T-helper 17 cell (primary cell): ENCODE measurements around the gene MEP1A. TPM values are rescaled to one million over a fixed set of nuclear protein-coding genes. Genes with fewer than 3 reads are reported as not detected.
"Not testable (repeated sequence)": the region's sequence is repeated elsewhere in the genome, so short reads cannot be mapped to it uniquely, and the experiment has no call there.

ENCODE experiments used
- ATAC-seq: fragments of 150-1000 bp; cut with Tn5 transposase; 2 replicates; pipeline ENCODE4 v1.10.0; 2021; ENCODE audit warnings: mild to moderate bottlenecking, moderate library complexity
- DNase-seq, 3 donors: peaks; one replicate each; pipeline versions ENCODE4 v3.0.0 to v3.0.0-alpha.2; 2020 to 2021
- H3K9me3 ChIP-seq: one replicate; pipeline ENCODE4 v1.7.0; 2013; ENCODE audit warnings: low read length, mild to moderate bottlenecking; ENCODE audit not compliant: control insufficient read depth, poor library complexity, severe bottlenecking
- H3K27ac Mint-ChIP-seq: one replicate; pipeline ENCODE4 v1.8.0; 2022; ENCODE audit warnings: mild to moderate bottlenecking, moderate library complexity, mixed read lengths
- H3K27me3 Mint-ChIP-seq: one replicate; pipeline ENCODE4 v1.8.0; 2022; ENCODE audit warnings: mixed read lengths
- H3K36me3 Mint-ChIP-seq: one replicate; pipeline ENCODE4 v1.8.0; 2022; ENCODE audit warnings: low read depth, mixed read lengths
- H3K4me1 Mint-ChIP-seq: one replicate; pipeline ENCODE4 v1.8.0; 2022; ENCODE audit warnings: mild to moderate bottlenecking, mixed read lengths
- H3K4me3 Mint-ChIP-seq: one replicate; pipeline ENCODE4 v1.8.0; 2022; ENCODE audit warnings: mild to moderate bottlenecking, moderate library complexity, mixed read lengths
- total RNA-seq, 4 donors: library from RNA in 2 of 4; stranded (reverse) in 2 of 4; gene quantifications; one replicate each; pipeline ENCODE4 v1.2.3 and lab custom pipeline; 2022 to 2026

Gene MEP1A
- total RNA-seq, 2 donors from 2014 or later: not detected

DNA sequence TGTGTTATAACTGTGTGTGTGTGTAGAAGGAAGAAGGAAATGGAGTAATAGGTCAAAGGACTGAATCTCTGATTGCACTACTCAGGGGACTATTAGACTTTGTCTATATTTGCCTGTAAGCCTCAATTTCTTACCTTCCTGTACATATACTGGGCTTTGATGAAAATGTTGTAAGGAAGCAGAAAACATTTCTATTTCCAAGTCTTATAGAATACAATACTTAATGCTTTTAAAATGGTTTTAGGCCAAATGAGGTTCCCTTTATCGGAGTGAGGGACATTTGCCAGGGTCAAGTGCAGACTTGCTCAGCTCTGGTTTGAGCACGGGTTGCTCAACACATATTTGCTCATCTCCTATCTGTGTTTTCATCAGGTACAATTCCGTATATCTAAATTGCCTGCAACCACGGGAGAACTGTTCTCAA is 28.3 kb downstream of the MEP1A start:
- no peak overlapping the region for H3K4me3 Mint-ChIP-seq
- no peaks in the 10 kb centered on the region for H3K9me3 ChIP-seq
- no peaks in the 10 kb centered on the region for H3K4me1 Mint-ChIP-seq
- no peak overlapping the region for H3K27ac Mint-ChIP-seq
- no peak for ATAC-seq
- no peak for DNase-seq
- H3K27me3 Mint-ChIP-seq: peaks cover 36% of the 10 kb centered on the region
- H3K36me3 Mint-ChIP-seq: no peaks in the 10 kb centered on the region

DNA sequence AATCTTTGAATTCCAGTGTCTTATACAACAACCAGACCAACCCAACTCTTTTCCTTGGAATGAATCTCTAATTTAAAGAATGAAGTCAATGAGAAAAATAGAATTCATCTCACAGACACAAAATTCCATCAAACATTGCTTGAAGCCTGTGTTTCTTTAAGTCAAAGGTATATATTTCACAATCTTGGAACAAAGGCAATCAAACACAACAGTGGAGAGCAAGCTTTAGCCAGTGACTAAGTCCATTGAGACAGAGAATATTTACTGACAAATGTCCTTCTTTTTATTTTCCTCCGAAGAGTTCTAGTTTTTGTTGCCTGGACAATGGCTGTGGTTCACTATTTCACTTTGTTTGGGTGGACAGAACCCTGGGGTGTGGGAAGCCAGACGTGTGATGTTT is 35.8 kb downstream of the MEP1A start:
- peaks cover 33% of the 10 kb centered on the region for H3K27me3 Mint-ChIP-seq

DNA sequence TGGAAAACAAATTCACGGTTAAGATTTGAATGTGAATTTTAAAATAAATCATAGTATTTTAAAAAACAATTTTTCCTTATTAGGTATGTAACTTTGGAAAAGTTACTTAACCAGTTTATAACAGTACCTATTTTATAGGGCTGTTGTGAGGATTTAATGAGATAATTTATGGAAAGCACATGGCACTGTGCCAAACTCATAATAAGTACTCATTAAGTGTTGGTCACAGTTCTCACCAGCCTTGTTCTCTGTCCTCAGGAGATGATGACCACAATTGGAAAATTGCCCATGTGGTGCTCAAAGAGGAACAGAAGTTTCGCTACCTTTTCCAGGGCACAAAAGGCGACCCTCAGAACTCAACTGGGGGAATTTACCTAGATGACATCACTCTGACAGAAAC is 39.6 kb downstream of the MEP1A start:
- H3K27me3 Mint-ChIP-seq: peaks cover 44% of the 10 kb centered on the region
- no peaks in the 10 kb centered on the region for H3K4me1 Mint-ChIP-seq
- no peak for ATAC-seq
- DNase-seq: no peak
- no peaks in the 10 kb centered on the region for H3K36me3 Mint-ChIP-seq
- H3K9me3 ChIP-seq: no peaks in the 10 kb centered on the region
- H3K4me3 Mint-ChIP-seq: no peak overlapping the region
- no peak overlapping the region for H3K27ac Mint-ChIP-seq

More for the DNA sequence above, 35.8 kb downstream of the MEP1A start:
- Mint-ChIP-seq H3K4me1 (no peaks in the 10 kb centered on the region), H3K27ac (no peak overlapping the region), H3K36me3 (no peaks in the 10 kb centered on the region), H3K4me3 (no peak overlapping the region)
- DNase-seq (no peak), ATAC-seq (no peak)
- no peaks in the 10 kb centered on the region for H3K9me3 ChIP-seq

DNA sequence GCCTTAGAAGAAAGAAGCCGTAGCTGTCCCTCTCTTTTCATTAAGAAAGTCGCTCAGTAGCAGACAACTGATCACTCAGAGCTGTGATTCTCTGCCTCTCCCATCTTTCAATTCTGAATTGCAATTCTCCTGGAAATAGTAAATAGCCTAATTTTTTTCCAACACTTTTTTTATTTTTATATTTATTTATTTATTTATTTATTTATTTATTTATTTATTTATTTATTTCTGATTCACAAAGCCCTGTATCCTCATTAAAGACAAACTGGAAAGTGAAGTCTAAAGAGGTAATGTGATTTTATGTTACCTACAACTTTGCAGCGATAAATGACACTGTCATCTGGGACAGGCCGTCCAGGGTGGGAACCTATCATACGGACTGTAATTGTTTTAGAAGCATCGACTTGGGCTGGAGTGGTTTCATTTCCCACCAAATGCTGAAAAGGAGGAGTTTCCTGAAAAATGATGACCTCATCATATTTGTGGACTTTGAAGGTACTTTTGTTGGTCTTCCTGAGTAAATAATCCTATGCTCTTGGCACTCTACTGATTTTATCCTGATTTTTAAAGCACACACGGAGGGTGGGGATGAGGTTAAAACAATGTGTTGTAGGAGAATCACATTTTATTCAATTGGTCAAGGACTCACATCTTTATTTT is 41.2 kb downstream of the MEP1A start:
- not testable (repeated sequence) for H3K27ac Mint-ChIP-seq, H3K36me3 Mint-ChIP-seq, DNase-seq, ATAC-seq, H3K4me1 Mint-ChIP-seq, H3K9me3 ChIP-seq, H3K4me3 Mint-ChIP-seq
- H3K27me3 Mint-ChIP-seq: peaks cover 32% of the 10 kb centered on the region

DNA sequence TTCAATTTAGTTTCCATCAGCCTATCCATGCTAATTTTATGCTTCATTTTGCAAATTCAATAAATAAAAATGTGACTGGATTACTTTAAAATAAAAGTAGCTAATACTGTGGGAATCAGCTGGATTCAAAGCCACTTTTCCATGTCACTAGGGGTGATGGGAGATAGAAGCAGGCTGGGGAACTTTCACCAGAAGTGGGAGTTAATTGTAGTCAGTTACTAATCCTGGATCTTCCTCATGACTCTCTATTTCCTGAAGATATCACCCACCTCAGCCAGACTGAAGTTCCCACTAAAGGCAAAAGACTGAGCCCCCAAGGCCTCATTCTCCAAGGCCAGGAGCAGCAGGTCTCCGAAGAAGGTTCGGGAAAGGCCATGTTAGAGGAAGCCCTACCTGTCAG is 41.8 kb downstream of the MEP1A start:
- peaks cover 28% of the 10 kb centered on the region for H3K27me3 Mint-ChIP-seq
- H3K4me1 Mint-ChIP-seq, DNase-seq, H3K9me3 ChIP-seq, H3K36me3 Mint-ChIP-seq, H3K4me3 Mint-ChIP-seq, H3K27ac Mint-ChIP-seq, ATAC-seq: not testable (repeated sequence)

DNA sequence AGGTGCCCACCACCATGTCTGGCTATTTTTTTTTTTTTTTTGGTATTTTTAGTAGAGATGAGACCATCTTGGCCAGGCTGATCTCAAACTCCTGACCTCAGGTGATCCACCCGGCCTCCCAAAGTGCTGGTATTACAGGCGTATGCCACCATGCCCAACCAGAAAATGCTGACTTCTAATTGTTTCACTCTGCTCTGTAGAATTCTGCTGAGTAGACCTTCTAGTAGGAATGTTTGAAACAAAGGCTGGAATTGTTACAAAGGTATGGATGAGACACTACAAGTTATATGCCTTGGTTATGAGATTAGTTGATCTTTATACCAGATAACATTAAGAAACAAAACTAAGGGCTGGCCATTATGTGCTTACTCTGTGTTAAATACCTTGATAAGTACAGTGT is 44.8 kb downstream of the MEP1A start:
- no peak for ATAC-seq
- DNase-seq: no peak
- Mint-ChIP-seq H3K27me3 (peaks cover 18% of the 10 kb centered on the region), H3K4me3 (no peak overlapping the region), H3K27ac (no peak overlapping the region), H3K36me3 (no peaks in the 10 kb centered on the region), H3K4me1 (no peaks in the 10 kb centered on the region)
- H3K9me3 ChIP-seq: no peaks in the 10 kb centered on the region

DNA sequence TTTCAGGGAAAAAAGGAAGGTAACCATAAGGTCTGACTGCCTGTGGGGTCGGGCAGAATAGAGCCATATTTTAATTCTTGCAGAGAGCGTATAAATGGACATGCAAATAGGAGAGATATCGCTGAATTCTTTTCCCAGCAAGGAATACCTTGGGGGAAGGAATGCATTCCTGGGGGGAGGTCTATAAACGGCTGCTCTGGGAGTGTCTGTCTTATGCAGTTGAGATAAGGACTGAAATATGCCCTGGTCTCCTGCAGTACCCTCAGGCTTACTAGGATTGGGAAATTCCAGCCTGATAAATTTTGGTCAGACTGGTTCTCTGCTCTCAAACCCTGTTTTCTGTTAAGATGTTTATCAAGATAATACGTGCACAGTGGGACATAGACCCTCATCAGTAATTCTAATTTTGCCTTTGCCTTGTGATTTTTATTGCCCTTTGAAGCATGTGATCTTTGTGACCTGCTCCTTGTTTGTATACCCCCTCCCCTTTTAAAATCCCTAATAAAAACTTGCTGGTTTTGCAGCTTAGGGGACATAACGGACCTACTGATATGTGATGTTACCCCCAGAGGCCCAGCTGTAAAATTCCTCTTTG is 49.2 kb downstream of the MEP1A start:
- ATAC-seq, H3K4me1 Mint-ChIP-seq, H3K9me3 ChIP-seq, DNase-seq, H3K27me3 Mint-ChIP-seq, H3K4me3 Mint-ChIP-seq, H3K36me3 Mint-ChIP-seq, H3K27ac Mint-ChIP-seq: not testable (repeated sequence)

DNA sequence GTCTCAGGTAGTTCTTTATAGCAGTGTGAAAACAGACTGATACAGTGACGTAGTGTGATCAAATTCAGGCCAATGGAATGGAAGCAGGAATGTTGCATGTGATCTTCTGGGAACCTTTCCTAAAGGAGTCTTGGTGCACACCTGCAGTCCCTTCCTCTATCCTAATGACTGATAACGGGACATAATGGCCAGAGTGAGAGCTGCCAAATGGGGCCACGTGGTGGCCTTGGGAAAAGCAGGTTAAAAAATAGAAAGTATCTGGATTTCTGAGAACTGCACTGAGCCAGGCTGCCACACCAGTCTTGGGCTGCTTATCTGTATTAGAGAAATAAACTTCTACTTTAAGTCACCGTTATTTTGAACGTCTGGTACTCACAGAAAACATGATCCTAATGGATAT is 51.9 kb downstream of the MEP1A start:
- H3K36me3 Mint-ChIP-seq: peaks cover 7% of the 10 kb centered on the region
- DNase-seq: no peak
- ATAC-seq: no peak
- H3K9me3 ChIP-seq: no peaks in the 10 kb centered on the region
- no peak overlapping the region for H3K4me3 Mint-ChIP-seq
- no peak overlapping the region for H3K27ac Mint-ChIP-seq
- H3K4me1 Mint-ChIP-seq: peaks cover 9% of the 10 kb centered on the region
- peaks cover 27% of the 10 kb centered on the region for H3K27me3 Mint-ChIP-seq

DNA sequence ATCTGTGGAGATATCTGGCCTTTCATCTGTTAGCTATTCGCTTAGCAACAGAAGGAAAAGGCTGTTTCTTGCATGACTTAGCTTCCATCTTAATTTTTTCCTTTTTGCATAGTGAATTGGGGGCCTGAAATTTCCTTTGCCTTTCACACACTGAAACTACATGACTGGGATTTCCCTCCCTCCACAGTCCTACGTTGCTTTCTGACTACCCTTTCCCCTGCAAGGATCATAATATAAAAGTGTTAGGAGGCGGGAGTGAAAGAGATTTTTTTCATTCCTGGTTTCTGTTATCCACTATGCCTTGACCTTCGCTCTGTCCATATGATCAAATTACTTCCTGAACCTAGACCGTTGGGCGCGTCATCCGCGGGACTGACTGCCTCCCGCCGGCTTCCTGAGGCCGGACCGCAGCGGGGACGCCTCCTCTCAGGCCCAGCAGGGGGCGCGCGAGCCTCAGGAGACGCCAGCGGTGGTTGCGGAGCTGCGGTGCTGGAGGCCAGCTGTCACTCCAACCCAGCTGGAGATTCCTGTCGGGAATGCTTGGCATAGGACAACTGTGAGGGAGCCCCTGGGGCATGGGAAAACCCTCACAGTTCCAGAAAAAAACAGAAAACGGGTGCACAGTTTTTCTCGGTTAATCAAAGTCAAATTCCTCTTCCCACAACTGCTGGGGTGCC is 55.6 kb downstream of the MEP1A start:
- Mint-ChIP-seq H3K27ac (no peak overlapping the region), H3K4me1 (peaks cover 11% of the 10 kb centered on the region), H3K36me3 (peaks cover 7% of the 10 kb centered on the region), H3K4me3 (peak overlapping the region; percentile 68), H3K27me3 (peaks cover 48% of the 10 kb centered on the region)
- peak; percentile 71 for ATAC-seq
- H3K9me3 ChIP-seq: no peaks in the 10 kb centered on the region
- peak; percentile 25 to 46 (median 25) for DNase-seq

DNA sequence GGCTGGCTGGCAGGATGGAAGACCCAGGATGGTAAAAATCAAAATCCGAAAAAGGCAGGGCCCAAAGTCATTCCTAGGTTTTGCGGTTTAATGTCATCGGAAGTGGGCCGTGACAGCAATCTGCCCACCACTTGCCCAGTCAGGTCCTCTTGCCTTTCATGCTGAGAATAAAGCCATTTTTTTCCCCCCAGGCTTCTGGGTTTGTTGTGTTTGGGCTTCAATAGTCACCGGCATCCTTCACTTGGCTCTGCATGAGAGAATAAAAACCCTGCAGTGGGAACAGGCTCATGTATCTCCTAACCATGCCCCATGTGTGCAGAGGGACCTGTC is 56.1 kb downstream of the MEP1A start:
- ATAC-seq (no peak), DNase-seq (no peak)
- Mint-ChIP-seq H3K27me3 (peaks cover 53% of the 10 kb centered on the region), H3K4me1 (peaks cover 11% of the 10 kb centered on the region), H3K36me3 (peaks cover 7% of the 10 kb centered on the region), H3K4me3 (no peak overlapping the region), H3K27ac (no peak overlapping the region)
- H3K9me3 ChIP-seq: no peaks in the 10 kb centered on the region

DNA sequence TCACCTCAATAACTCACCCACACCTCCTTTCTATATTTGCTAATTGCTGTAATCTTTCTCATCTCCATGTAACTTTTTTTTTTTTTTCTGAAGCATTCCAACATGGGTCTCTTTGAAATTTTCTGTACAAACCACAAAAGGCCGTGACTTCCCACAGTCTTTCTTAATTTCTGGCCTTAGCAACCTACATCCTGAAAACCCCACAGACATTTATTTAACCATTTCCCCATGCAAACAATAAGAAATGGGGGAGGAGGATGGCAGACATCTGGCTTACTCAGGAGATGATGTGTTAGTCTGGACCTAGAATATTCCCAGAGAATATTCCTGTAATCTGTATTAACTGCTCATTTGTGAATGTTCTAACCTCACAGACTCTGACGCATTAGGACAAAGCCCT is 57.6 kb downstream of the MEP1A start:
- H3K4me1 Mint-ChIP-seq: peaks cover 11% of the 10 kb centered on the region
- H3K27ac Mint-ChIP-seq: no peak overlapping the region
- DNase-seq: no peak
- no peak overlapping the region for H3K4me3 Mint-ChIP-seq
- ATAC-seq: no peak
- peaks cover 7% of the 10 kb centered on the region for H3K36me3 Mint-ChIP-seq
- H3K27me3 Mint-ChIP-seq: peaks cover 49% of the 10 kb centered on the region
- no peaks in the 10 kb centered on the region for H3K9me3 ChIP-seq

DNA sequence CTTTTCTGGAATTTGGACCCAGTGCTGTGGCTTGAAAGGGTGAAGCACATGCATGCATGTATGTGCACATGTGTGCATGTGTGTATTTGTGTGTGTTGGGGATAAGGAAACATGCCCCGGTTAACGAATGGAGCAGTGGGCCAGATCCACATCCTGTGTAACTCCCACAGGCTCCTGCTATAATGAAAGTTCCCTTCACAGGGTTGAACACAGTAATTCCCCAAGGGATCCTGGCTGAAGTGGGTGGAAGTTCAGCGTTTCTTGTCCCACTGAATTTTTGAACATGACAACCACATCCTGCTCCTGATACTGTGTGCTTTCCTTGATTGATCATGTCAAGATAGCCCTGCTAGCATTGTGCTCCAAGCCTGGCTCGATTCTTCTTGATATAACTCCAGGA is 58.4 kb downstream of the MEP1A start:
- DNase-seq, H3K27ac Mint-ChIP-seq, H3K36me3 Mint-ChIP-seq, ATAC-seq, H3K4me3 Mint-ChIP-seq, H3K9me3 ChIP-seq: not testable (repeated sequence)
- H3K27me3 Mint-ChIP-seq: peaks cover 49% of the 10 kb centered on the region
- peaks cover 11% of the 10 kb centered on the region for H3K4me1 Mint-ChIP-seq

DNA sequence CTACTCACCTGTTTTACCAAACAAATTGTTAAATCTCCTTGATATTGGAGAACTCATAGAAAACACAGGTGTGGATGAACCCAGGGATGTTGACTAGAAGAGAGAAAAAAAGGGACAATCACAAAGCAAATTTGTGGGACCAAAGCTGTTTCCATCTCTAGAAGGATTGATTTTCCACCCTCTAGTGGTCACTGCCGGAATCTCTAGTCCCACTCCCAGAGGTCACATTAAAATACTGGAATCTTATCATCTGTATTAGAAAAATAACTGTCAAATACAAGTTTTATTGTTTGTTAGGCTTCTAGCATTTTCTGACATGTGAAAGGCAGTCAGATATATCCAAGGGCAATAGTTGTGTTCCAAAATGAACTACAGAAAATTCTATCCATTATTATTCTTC is 62.8 kb downstream of the MEP1A start:
- not testable (repeated sequence) for H3K36me3 Mint-ChIP-seq, H3K4me1 Mint-ChIP-seq, H3K9me3 ChIP-seq, H3K27ac Mint-ChIP-seq, ATAC-seq, H3K4me3 Mint-ChIP-seq
- peaks cover 27% of the 10 kb centered on the region for H3K27me3 Mint-ChIP-seq
- DNase-seq: peak in 1 of 3 donors; percentile 13

DNA sequence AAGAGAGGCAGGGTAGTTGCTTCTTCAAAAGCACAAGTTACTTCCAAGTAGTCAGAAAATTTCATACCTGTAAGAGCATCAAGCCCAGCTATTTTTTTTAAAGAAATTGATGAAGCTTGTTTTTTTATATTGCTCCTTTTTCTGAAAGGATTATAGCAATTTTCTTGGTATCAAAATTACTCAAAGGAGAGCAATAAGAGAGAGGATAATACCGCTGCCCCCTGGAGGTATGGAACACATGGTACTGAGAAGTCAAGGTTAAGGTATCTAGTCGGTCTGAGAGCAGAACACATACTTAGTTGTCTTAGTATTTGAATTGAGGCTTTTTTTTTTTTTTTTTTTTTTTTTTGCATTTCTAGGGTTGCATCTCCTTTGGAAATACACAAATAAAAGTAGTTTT is 69.2 kb downstream of the MEP1A start:
- DNase-seq (no peak), ATAC-seq (no peak)
- no peaks in the 10 kb centered on the region for H3K9me3 ChIP-seq
- Mint-ChIP-seq H3K4me3 (no peak overlapping the region), H3K36me3 (no peaks in the 10 kb centered on the region), H3K27me3 (peaks cover 33% of the 10 kb centered on the region), H3K27ac (no peak overlapping the region), H3K4me1 (peaks cover 2% of the 10 kb centered on the region)
